ENCODE measurements around the gene PWWP2B.

DNA sequence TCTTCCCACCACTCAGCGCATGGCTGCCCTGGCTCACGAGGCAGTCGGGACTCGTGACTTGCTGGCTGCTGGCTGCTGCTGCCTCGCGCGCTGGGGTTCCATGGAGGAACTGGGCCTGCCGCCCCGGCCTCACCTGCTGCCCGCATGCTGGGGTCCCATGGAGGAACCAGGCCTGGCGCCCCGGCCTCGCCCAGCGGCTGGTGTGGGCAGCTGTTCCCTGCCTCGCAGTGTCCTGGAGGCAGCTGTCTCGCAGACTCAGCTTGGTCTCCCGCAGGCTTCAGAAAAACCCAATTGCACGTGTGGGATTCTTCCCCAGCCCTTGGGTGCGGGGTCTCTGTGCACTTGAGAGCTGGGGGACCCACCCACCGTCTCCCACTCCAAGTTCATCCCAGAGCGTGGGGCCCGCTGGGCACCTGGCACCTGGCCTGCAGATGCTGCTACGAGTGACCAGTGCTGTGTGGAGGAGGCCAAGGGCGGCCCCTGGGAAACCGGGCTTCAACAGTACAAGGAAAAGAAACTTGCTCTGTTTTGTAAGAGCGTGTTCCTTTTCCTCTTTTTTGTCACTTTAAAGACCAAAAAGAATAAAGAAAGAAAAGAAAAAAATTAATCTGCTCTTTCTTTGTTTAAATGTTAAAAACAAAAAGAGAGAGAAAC lies 20.4 kb downstream of the PWWP2B start:
- TF ChIP-seq, protein P1, sequence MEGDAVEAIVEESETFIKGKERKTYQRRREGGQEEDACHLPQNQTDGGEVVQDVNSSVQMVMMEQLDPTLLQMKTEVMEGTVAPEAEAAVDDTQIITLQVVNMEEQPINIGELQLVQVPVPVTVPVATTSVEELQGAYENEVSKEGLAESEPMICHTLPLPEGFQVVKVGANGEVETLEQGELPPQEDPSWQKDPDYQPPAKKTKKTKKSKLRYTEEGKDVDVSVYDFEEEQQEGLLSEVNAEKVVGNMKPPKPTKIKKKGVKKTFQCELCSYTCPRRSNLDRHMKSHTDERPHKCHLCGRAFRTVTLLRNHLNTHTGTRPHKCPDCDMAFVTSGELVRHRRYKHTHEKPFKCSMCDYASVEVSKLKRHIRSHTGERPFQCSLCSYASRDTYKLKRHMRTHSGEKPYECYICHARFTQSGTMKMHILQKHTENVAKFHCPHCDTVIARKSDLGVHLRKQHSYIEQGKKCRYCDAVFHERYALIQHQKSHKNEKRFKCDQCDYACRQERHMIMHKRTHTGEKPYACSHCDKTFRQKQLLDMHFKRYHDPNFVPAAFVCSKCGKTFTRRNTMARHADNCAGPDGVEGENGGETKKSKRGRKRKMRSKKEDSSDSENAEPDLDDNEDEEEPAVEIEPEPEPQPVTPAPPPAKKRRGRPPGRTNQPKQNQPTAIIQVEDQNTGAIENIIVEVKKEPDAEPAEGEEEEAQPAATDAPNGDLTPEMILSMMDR (IDR thresholded peaks at IDR 0.05) = no peak
- TF ChIP-seq EP300 (IDR thresholded peaks at IDR 0.05; ENCODE audit: low read depth) = no peak
- no peak for TF ChIP-seq POLR2A (IDR thresholded peaks at IDR 0.05)
- TF ChIP-seq POLR2AphosphoS5 (IDR thresholded peaks at IDR 0.05) = no peak
